ENCODE measurements around the gene KCNB1.

- no peak for TF ChIP-seq CTCF (conservative IDR thresholded peaks at IDR 0.05)
- TF ChIP-seq ZFX (IDR thresholded peaks at IDR 0.05): no peak
Measured at GRCh38 chr20:49412953-49413352, 69.5 kb downstream of the KCNB1 start.
